Motor neuron (in vitro differentiated cells): ENCODE results near the gene UBE2I. TPM values are rescaled to one million over a fixed set of nuclear protein-coding genes. Genes with fewer than 3 reads are reported as not detected.

ENCODE experiments used
- ATAC-seq, 8 experiments: fragments of 200-7000 bp; cut with Tn5 transposase; replicated peaks in 6 of 8; 2 replicates each; pipeline ENCODE4 v1.8.0; 2021; ENCODE audit warnings: mild to moderate bottlenecking in 8 of 8, moderate library complexity in 8 of 8
- H3K27ac ChIP-seq, 2 donors: fragments of 250-450 bp; sonication (Bioruptor Pico); 2 replicates each; pipeline ENCODE4 v1.9.0; 2021; ENCODE audit warnings: antibody characterized with exemption in 2 of 2, mild to moderate bottlenecking in 2 of 2, moderate library complexity in 1 of 2
- H3K4me1 ChIP-seq, 2 donors: fragments of 250-450 bp; sonication (Bioruptor Pico); replicated peaks in 1 of 2; 2 replicates each; pipeline ENCODE4 v1.6.1; 2021; ENCODE audit warnings: antibody characterized with exemption in 2 of 2, mild to moderate bottlenecking in 2 of 2, moderate library complexity in 1 of 2
- H3K4me3 ChIP-seq, 5 donors: fragments of 250-450 bp; sonication (Bioruptor Pico); 2 replicates each; pipeline ENCODE4 v1.9.0; 2021; ENCODE audit warnings: antibody characterized with exemption in 5 of 5, mild to moderate bottlenecking in 5 of 5, moderate library complexity in 4 of 5
- WGBS, 10 experiments: fragments of 450-650 bp; shearing (Covaris generic); methylation state at CpG; one replicate each; pipeline ENCODE4 v1.0.0; 2022; 5-methylcytosine and 5-hydroxymethylcytosine counted together
- in situ Hi-C, 9 experiments: fragments of 400-800 bp; cut with MboI; loops; one replicate each; pipeline ENCODE4 v1.15.0; 2021; ENCODE audit warnings: low sequenced_read_pairs in 9 of 9, low pct_unique_long_range_greater_than_20kb in 2 of 9; ENCODE audit not compliant: unreplicated experiment in 9 of 9
- total RNA-seq, 8 experiments: library from RNA; unstranded; fragments of 300-600 nt; gene quantifications; 2 replicates each; pipeline versions ENCODE4 v1.2.3 to v1.2.4, GENCODE V29; 2022

The UBE2I gene
- total RNA-seq, 8 experiments from 2014 or later, result 34.9 to 122 (median 59.1) TPM

GRCh38 chr16:1313721-1314369, 4.4 kb downstream of the UBE2I start:
- Histone ChIP-seq H3K4me1 (peaks cover 16% of the 10 kb centered on the region in 2 donors), H3K4me3 (no peak overlapping the region), H3K27ac (no peak overlapping the region)
- no peak for ATAC-seq
- in situ Hi-C loops, result no loop called here
- 90 to 100% (median 99%) methylated on average over 2 to 19 of the region's 38 CpGs; no CpG with 5 or more reads in 5 of the 10 experiments for WGBS, 10 experiments

GRCh38 chr16:1314399-1315068, 5.1 kb downstream of the UBE2I start:
- no peak for ATAC-seq
- WGBS, 10 experiments, result 80 to 100% (median 99%) methylated on average over 1 to 13 of the region's 28 CpGs; no CpG with 5 or more reads in 6 of the 10 experiments
- Histone ChIP-seq H3K4me3 (no peak overlapping the region), H3K4me1 (peaks cover 16% of the 10 kb centered on the region in 2 donors), H3K27ac (no peak overlapping the region)
- in situ Hi-C loops, result no loop called here

- in situ Hi-C loops, result no loop called here
- H3K4me1 ChIP-seq, result peaks cover 16% of the 10 kb centered on the region in 2 donors
- ATAC-seq, result peak in 1 of 8 experiments; percentile 3
- no peak overlapping the region for H3K4me3 ChIP-seq
- H3K27ac ChIP-seq, result no peak overlapping the region
- 66 to 92% (median 79%) methylated on average over 2 to 10 of the region's 46 CpGs; no CpG with 5 or more reads in 6 of the 10 experiments for WGBS, 10 experiments
Measured at GRCh38 chr16:1315081-1316032, 5.9 kb downstream of the UBE2I start.

DNA sequence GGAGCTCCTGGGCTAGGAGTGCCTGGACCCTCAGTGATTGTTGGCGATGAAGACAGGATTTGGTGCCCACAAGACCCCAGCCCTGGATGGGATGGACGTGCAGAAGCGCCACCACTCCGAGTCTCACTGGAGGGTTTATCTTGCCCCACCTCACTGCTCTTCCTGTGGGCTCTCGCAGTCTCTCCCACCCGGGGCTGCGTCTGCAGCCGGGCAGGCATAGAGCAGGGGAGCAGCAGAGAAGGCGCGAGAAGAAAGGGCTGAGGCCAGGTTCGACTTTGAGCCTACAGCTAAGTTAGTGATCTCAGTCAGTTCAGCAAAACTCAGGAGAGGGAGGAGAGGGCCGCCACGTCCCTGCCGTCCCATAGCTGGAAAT, 6.6 kb downstream of the UBE2I start:
- in situ Hi-C loops, result no loop called here
- no peak for ATAC-seq
- WGBS, 10 experiments, result 80 to 100% (median 93%) methylated on average over 2 to 7 of the region's 14 CpGs; no CpG with 5 or more reads in 6 of the 10 experiments
- H3K4me3 ChIP-seq, result no peak overlapping the region
- H3K4me1 ChIP-seq, result peaks cover 10 to 12% of the 10 kb centered on the region in 2 donors
- no peak overlapping the region for H3K27ac ChIP-seq

DNA sequence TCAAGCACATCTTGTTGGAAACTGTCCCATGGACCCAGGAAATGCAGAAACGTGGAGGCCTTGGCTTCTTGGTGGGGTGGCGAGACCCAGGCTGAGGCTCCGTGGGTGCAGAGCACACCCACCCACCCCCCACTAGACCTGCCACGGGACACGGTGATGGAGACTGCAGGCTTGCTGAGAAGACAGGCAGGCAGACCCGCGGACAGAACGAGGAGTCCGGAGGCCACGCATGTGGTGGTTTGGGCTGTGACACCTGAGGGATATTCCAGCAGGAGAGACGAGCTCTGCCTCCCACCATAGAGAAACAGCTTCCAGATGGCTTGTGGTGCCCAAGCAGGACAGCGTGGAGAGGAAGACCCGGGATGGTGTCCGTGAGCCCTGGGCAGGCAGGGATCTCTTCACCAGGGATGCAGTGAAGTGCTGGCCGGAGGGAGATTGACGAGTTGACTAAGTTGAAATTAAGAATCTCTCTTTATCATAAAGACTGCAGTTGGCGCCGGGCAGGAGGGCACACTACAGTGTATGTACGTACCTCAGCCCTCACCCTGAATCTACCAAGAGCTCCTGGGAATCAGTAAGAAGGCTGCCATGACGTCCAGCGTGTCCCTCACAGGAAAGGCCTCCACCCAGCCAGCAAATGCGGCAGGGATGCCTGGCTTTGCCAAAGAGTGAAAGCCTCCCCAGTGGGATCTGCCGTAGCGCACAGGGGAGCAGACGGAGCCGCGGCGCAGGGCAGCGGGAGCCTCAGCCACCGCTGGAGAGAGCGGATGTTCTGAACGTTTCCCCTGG, 8.2 kb downstream of the UBE2I start:
- ATAC-seq, result peak in 2 of 8 experiments; percentile 8 to 12
- Histone ChIP-seq H3K4me3 (no peak overlapping the region), H3K27ac (no peak overlapping the region), H3K4me1 (no peaks in the 10 kb centered on the region)
- 80 to 100% (median 89%) methylated on average over 3 to 16 of the region's 32 CpGs; no CpG with 5 or more reads in 6 of the 10 experiments for WGBS, 10 experiments
- in situ Hi-C loops, result no loop called here

- Histone ChIP-seq H3K4me1 (no peaks in the 10 kb centered on the region), H3K27ac (no peak overlapping the region), H3K4me3 (no peak overlapping the region)
- WGBS, 10 experiments, result 75 to 87% (median 84%) methylated on average over 3 to 5 of the region's 9 CpGs; no CpG with 5 or more reads in 5 of the 10 experiments
- no peak for ATAC-seq
- in situ Hi-C loops, result no loop called here
Measured at GRCh38 chr16:1318268-1318545, 8.8 kb downstream of the UBE2I start.

- in situ Hi-C loops, result no loop called here
- ATAC-seq, result no peak
- WGBS, 10 experiments, result 67 to 98% (median 96%) methylated on average over 3 to 18 of the region's 33 CpGs; no CpG with 5 or more reads in 5 of the 10 experiments
- H3K4me3 ChIP-seq, result no peak overlapping the region
- H3K27ac ChIP-seq, result no peak overlapping the region
- no peaks in the 10 kb centered on the region for H3K4me1 ChIP-seq
Measured at GRCh38 chr16:1319041-1319440, 9.6 kb downstream of the UBE2I start.

DNA sequence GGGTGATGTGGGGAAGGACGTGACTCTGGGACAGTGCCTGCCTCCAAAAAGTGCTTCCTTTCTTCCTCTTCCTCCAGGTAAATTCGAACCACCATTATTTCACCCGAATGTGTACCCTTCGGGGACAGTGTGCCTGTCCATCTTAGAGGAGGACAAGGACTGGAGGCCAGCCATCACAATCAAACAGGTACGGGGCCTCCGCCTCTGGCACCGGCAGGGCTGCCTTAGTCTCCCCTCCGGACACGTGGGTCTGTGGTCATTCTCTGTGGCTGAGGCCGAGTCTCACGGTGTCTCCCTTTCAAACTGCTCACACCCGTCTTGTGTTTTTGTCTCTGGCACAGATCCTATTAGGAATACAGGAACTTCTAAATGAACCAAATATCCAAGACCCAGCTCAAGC, 10.7 kb downstream of the UBE2I start:
- in situ Hi-C loops, result no loop called here
- ATAC-seq, result no peak
- Histone ChIP-seq H3K4me3 (no peak overlapping the region), H3K27ac (no peak overlapping the region), H3K4me1 (no peaks in the 10 kb centered on the region)
- WGBS, 10 experiments, result 67 to 100% (median 95%) methylated on average over 1 to 3 of the region's 12 CpGs; no CpG with 5 or more reads in 6 of the 10 experiments

GRCh38 chr16:1320658-1321240, 11.3 kb downstream of the UBE2I start:
- Histone ChIP-seq H3K27ac (no peak overlapping the region), H3K4me1 (no peaks in the 10 kb centered on the region), H3K4me3 (no peak overlapping the region)
- 100% methylated on average over 5 of the region's 22 CpGs; no CpG with 5 or more reads in 9 of the 10 experiments for WGBS, 10 experiments
- in situ Hi-C loops, result no loop called here
- peak in 2 of 8 experiments; percentile 5 to 10 for ATAC-seq

- in situ Hi-C loops, result no loop called here
- 94 to 100% (median 100%) methylated on average over 1 to 7 of the region's 8 CpGs; no CpG with 5 or more reads in 5 of the 10 experiments for WGBS, 10 experiments
- peaks cover 1 to 2% of the 10 kb centered on the region in 2 donors for H3K4me1 ChIP-seq
- no peak overlapping the region for H3K4me3 ChIP-seq
- H3K27ac ChIP-seq, result no peak overlapping the region
- no peak for ATAC-seq
Measured at GRCh38 chr16:1322407-1322806, 13.0 kb downstream of the UBE2I start.

DNA sequence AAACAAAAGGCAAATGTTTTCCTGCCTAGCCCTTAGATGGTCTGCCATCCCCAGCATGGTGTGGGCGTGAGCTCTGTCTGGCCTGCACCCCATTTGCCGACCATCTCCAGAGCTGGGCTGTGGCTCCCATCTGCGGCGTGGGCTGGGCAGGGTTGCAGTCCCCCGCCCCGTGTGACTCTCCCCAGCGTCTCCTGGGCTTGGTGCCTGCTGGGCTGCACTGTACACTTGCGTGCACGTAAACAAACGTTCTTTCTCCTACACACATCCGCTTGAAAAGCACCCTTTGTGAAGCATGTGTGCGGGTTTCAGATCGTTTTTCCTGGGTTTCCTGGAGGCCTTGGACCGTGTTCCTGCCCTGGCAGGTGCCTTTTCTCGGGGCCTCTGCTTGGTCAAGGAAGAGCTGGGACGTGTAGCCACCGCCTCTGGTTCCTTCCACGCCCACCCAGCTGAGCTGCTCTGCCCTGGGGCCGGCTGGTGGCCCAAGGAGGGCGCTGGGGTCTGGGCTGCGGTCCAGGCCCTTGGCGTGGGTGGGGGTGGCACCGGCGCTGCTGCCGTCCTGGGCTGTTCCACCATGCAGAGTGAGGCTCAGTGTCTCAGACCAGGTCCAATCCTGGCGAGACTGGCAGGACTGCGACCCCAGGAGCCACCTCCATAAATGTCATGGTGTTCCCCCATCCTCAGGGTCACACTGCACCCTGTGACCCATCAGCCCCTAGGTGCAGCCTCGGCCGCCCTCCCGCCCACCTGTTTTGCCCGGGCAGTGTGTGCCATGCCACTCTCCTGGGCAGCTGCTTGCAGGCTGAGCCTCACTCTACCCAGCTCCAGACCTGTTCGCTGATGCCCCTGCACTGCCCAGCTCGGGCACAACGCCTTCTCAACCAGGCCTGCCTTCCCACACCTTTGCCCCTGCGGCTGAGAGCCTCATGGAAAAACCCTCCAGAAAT, 14.1 kb downstream of the UBE2I start:
- Histone ChIP-seq H3K4me3 (no peak overlapping the region), H3K27ac (no peak overlapping the region), H3K4me1 (peaks cover 6% of the 10 kb centered on the region in 2 donors)
- in situ Hi-C loops, result no loop called here
- ATAC-seq, result peak in 3 of 8 experiments; percentile 11 to 42 (median 28)
- 47 to 100% (median 93%) methylated on average over 3 to 14 of the region's 35 CpGs; no CpG with 5 or more reads in 4 of the 10 experiments for WGBS, 10 experiments
